ENCODE data around the gene DPH5.

Gene DPH5

GRCh38 chr1:100943533-100943932, 82.1 kb downstream of the DPH5 start:
- TF ChIP-seq CTCF (IDR thresholded peaks at IDR 0.05; ENCODE audit: low read depth, low read length, missing control alignments), result no peak
- DNase-seq (ENCODE audit: extremely low read depth, low read depth), result no peak
- H3K4me3 ChIP-seq (replicated peaks; ENCODE audit: low read depth, low read length), result no peak overlapping the region

DNA sequence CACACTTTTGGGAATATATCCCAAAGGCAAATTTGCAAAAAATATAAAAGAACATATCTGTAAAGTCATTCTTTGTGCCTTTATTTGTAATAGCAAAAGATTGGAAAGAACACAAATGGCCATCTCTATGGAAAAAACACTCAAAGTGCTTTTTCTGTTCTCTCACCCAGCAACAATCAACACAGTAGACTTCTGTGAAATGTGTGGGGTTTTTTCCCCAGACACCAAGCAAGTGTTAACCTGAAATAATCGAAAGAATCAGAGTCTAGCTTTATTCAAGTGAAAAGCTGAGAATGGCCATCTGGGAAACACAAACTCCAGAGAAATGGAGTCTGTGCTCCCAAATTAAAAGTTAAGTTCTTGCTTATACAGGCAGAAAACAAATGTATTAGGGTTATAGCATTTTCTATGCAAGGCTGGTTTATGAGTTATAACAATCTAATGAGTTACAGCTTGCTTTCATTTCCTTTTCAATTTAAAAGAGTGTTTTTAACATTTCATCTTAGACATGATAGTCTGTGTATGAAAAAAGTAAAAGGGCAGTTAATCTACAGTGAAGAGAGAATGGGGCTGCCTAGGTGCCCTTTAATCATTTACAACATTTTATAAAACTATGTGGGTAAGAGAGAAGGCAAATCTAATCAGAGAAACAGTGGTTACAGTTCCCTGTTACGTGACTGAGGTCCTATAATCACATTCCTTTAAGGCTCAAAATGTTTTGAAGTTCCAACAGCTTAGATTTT, 83.1 kb downstream of the DPH5 start:
- no peak for DNase-seq (ENCODE audit: extremely low read depth, low read depth)
- TF ChIP-seq CTCF (IDR thresholded peaks at IDR 0.05; ENCODE audit: low read depth, low read length, missing control alignments), result no peak
- H3K4me3 ChIP-seq (replicated peaks; ENCODE audit: low read depth, low read length), result no peak overlapping the region

GRCh38 chr1:100941580-100942216, 83.9 kb downstream of the DPH5 start:
- no peak for TF ChIP-seq CTCF (IDR thresholded peaks at IDR 0.05; ENCODE audit: low read depth, low read length, missing control alignments)

GRCh38 chr1:100941098-100941527, 84.5 kb downstream of the DPH5 start:
- H3K4me3 ChIP-seq (replicated peaks; ENCODE audit: low read depth, low read length), result no peak overlapping the region
- TF ChIP-seq CTCF (IDR thresholded peaks at IDR 0.05; ENCODE audit: low read depth, low read length, missing control alignments), result no peak
- no peak for DNase-seq (ENCODE audit: extremely low read depth, low read depth)

More at GRCh38 chr1:100941580-100942216, 83.9 kb downstream of the DPH5 start:
- DNase-seq (ENCODE audit: extremely low read depth, low read depth), result no peak
- H3K4me3 ChIP-seq (replicated peaks; ENCODE audit: low read depth, low read length), result no peak overlapping the region
